DOHH2 (cell line): Measurements from ENCODE around the gene ADAM33.

Experiments
- H3F3A ChIP-seq: fragments of 200-600 bp; sonication (generic), shearing (Covaris generic); 2 replicates; pipeline ENCODE4 v1.6.0; 2016; ENCODE audit warnings: antibody characterized with exemption, mild to moderate bottlenecking; ENCODE audit not compliant: control insufficient read depth, insufficient read depth
- H3K27ac ChIP-seq: fragments of 200-600 bp; sonication (generic); 2 replicates; pipeline ENCODE4 v1.5.1; 2014; ENCODE audit warnings: low read depth, mild to moderate bottlenecking, low read length, moderate library complexity
- H3K27me3 ChIP-seq: fragments of 200-600 bp; sonication (generic); 2 replicates; pipeline ENCODE4 v1.6.1; 2014; ENCODE audit warnings: mild to moderate bottlenecking, low read length, mixed read lengths; ENCODE audit not compliant: control insufficient read depth
- H3K36me3 ChIP-seq: fragments of 200-600 bp; sonication (generic); 2 replicates; pipeline ENCODE4 v1.6.1; 2014; ENCODE audit warnings: mild to moderate bottlenecking, low read length, moderate library complexity, mixed read lengths; ENCODE audit not compliant: control insufficient read depth
- H3K4me1 ChIP-seq: fragments of 200-600 bp; sonication (generic); 2 replicates; pipeline ENCODE4 v1.6.1; 2014; ENCODE audit warnings: mild to moderate bottlenecking, low read length, mixed read lengths; ENCODE audit not compliant: control insufficient read depth
- H3K4me2 ChIP-seq: fragments of 200-600 bp; sonication (generic); 2 replicates; pipeline ENCODE4 v1.6.0; 2014; ENCODE audit warnings: mild to moderate bottlenecking, low read length, moderate library complexity
- H3K4me3 ChIP-seq: fragments of 200-600 bp; sonication (generic); 2 replicates; pipeline ENCODE4 v1.5.1; 2014; ENCODE audit warnings: mild to moderate bottlenecking, low read length, mixed read lengths
- H3K79me2 ChIP-seq: fragments of 200-600 bp; sonication (generic); 2 replicates; pipeline ENCODE4 v1.6.1; 2014; ENCODE audit warnings: mild to moderate bottlenecking, low read length, mixed read lengths; ENCODE audit not compliant: control insufficient read depth
- H3K9me2 ChIP-seq: fragments of 200-600 bp; sonication (generic); replicated peaks from 2 replicates; pipeline ENCODE4 v1.6.1; 2014; ENCODE audit warnings: mild to moderate bottlenecking, low read length, mixed read lengths; ENCODE audit not compliant: control insufficient read depth
- H3K9me3 ChIP-seq: fragments of 200-600 bp; sonication (generic); 2 replicates; pipeline ENCODE4 v1.6.1; 2014; ENCODE audit warnings: antibody characterized with exemption, low read length, mixed read lengths; ENCODE audit not compliant: control insufficient read depth, insufficient read depth
- H4K20me1 ChIP-seq: fragments of 200-600 bp; sonication (generic); 2 replicates; pipeline ENCODE4 v1.6.0; 2014; ENCODE audit warnings: low read depth, mild to moderate bottlenecking, antibody characterized with exemption, low read length, moderate library complexity; ENCODE audit not compliant: control insufficient read depth, insufficient read depth
- EZH2phosphoT487 ChIP-seq: fragments of 200-600 bp; sonication (generic); IDR thresholded peaks from 2 replicates; pipeline ENCODE4 v1.6.1; 2017; ENCODE audit warnings: borderline replicate concordance, mild to moderate bottlenecking, antibody characterized with exemption, low read length, moderate library complexity, mixed read lengths
- TF ChIP-seq, protein P1 (sequence below): fragments of 200-600 bp; sonication (generic); IDR thresholded peaks from one replicate; pipeline ENCODE4 v1.5.1; 2014; ENCODE audit warnings: antibody characterized with exemption, mild to moderate bottlenecking, low read depth, low read length; ENCODE audit not compliant: poor library complexity, severe bottlenecking

The ADAM33 gene

GRCh38 chr20:3693376-3693775 is 11.6 kb upstream of the ADAM33 start:
- H4K20me1 ChIP-seq = no peaks in the 10 kb centered on the region
- no peaks in the 10 kb centered on the region for H3K79me2 ChIP-seq
- no peak overlapping the region for H3K4me2 ChIP-seq
- H3K36me3 ChIP-seq = no peaks in the 10 kb centered on the region
- H3K4me3 ChIP-seq = no peak overlapping the region
- peaks cover 6% of the 10 kb centered on the region; the same call in 1 of the 2 replicates for H3K9me3 ChIP-seq
- no peaks in the 10 kb centered on the region for H3F3A ChIP-seq
- H3K4me1 ChIP-seq = no peaks in the 10 kb centered on the region
- H3K9me2 ChIP-seq = no peaks in the 10 kb centered on the region
- TF ChIP-seq, protein P1, sequence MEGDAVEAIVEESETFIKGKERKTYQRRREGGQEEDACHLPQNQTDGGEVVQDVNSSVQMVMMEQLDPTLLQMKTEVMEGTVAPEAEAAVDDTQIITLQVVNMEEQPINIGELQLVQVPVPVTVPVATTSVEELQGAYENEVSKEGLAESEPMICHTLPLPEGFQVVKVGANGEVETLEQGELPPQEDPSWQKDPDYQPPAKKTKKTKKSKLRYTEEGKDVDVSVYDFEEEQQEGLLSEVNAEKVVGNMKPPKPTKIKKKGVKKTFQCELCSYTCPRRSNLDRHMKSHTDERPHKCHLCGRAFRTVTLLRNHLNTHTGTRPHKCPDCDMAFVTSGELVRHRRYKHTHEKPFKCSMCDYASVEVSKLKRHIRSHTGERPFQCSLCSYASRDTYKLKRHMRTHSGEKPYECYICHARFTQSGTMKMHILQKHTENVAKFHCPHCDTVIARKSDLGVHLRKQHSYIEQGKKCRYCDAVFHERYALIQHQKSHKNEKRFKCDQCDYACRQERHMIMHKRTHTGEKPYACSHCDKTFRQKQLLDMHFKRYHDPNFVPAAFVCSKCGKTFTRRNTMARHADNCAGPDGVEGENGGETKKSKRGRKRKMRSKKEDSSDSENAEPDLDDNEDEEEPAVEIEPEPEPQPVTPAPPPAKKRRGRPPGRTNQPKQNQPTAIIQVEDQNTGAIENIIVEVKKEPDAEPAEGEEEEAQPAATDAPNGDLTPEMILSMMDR = no peak
- TF ChIP-seq EZH2phosphoT487 = no peak
- no peaks in the 10 kb centered on the region for H3K27me3 ChIP-seq
- no peak overlapping the region for H3K27ac ChIP-seq

GRCh38 chr20:3692706-3693294 is 11.0 kb upstream of the ADAM33 start:
- Histone ChIP-seq H3K27ac (no peak overlapping the region), H3K27me3 (no peaks in the 10 kb centered on the region), H3K79me2 (no peaks in the 10 kb centered on the region), H3K4me1 (no peaks in the 10 kb centered on the region), H3F3A (no peaks in the 10 kb centered on the region), H3K9me2 (no peaks in the 10 kb centered on the region), H3K4me3 (no peak overlapping the region), H4K20me1 (no peaks in the 10 kb centered on the region), H3K9me3 (peaks cover 6% of the 10 kb centered on the region; the same call in 1 of the 2 replicates), H3K4me2 (no peak overlapping the region), H3K36me3 (no peaks in the 10 kb centered on the region)
- TF ChIP-seq EZH2phosphoT487 = no peak
- TF ChIP-seq, protein P1 = no peak

DNA sequence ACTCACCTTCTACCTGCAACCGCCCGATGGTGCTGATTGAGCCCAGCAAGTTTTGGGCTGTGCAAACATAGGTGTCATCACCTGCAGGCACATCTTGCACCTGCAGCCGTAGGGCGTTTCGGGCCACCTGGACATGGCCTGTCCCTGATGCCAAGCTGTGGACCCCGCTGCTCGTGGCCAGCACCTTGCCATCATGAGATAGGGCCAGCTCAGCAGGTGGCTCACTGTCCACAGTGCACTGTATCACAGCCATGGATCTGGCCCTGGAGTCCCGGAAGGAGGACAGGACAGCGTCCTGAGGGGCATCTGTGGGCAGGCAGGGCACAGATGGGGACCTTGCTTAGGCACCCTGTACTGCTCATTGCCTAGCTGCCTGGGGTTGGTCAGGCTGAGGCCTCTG is 10.1 kb upstream of the ADAM33 start:
- H3K27ac ChIP-seq = no peak overlapping the region
- no peaks in the 10 kb centered on the region for H3K4me1 ChIP-seq
- peaks cover 6% of the 10 kb centered on the region; the same call in 1 of the 2 replicates for H3K9me3 ChIP-seq
- H3K27me3 ChIP-seq = no peaks in the 10 kb centered on the region
- no peaks in the 10 kb centered on the region for H4K20me1 ChIP-seq
- TF ChIP-seq EZH2phosphoT487 = no peak
- H3K79me2 ChIP-seq = no peaks in the 10 kb centered on the region
- no peaks in the 10 kb centered on the region for H3K36me3 ChIP-seq
- no peaks in the 10 kb centered on the region for H3K9me2 ChIP-seq
- H3F3A ChIP-seq = no peaks in the 10 kb centered on the region
- H3K4me2 ChIP-seq = no peak overlapping the region
- H3K4me3 ChIP-seq = no peak overlapping the region

DNA sequence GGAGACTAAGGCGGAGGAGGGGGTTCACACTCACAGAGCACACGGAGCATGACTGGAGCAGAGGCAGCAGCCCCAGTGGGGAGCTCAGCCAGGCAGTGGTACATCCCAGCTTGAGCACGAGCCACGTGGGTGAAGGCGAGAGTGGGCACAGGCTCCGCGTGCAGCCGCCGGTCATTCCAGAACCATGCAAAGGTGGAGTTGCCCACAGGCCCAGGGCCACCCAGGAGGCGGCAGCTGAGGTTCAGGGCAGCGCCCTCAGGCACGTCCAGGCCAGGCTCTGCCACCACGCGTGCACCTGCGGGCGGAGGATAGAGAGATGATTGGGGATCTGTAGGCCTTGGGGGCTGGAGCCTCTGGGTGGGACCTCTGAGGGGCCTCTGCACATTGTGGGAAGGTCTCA is 9.5 kb upstream of the ADAM33 start:
- Histone ChIP-seq H3K27me3 (no peaks in the 10 kb centered on the region), H3K9me2 (no peaks in the 10 kb centered on the region), H3K9me3 (peaks cover 1% of the 10 kb centered on the region; the same call in 1 of the 2 replicates), H3F3A (no peaks in the 10 kb centered on the region), H3K4me3 (no peak overlapping the region), H3K4me1 (no peaks in the 10 kb centered on the region), H3K36me3 (no peaks in the 10 kb centered on the region), H4K20me1 (no peaks in the 10 kb centered on the region), H3K27ac (no peak overlapping the region), H3K79me2 (no peaks in the 10 kb centered on the region), H3K4me2 (no peak overlapping the region)
- TF ChIP-seq EZH2phosphoT487 = no peak
- TF ChIP-seq, protein P1 = no peak
